GM19328 (cell line): ENCODE results near the gene CSGALNACT2.

Experiments used
- ATAC-seq: cut with Tn5 transposase; IDR thresholded peaks from one replicate; pipeline ENCODE4 v1.9.1; 2021; ENCODE audit warnings: mild to moderate bottlenecking, moderate library complexity; ENCODE audit not compliant: unreplicated experiment

Gene CSGALNACT2

DNA sequence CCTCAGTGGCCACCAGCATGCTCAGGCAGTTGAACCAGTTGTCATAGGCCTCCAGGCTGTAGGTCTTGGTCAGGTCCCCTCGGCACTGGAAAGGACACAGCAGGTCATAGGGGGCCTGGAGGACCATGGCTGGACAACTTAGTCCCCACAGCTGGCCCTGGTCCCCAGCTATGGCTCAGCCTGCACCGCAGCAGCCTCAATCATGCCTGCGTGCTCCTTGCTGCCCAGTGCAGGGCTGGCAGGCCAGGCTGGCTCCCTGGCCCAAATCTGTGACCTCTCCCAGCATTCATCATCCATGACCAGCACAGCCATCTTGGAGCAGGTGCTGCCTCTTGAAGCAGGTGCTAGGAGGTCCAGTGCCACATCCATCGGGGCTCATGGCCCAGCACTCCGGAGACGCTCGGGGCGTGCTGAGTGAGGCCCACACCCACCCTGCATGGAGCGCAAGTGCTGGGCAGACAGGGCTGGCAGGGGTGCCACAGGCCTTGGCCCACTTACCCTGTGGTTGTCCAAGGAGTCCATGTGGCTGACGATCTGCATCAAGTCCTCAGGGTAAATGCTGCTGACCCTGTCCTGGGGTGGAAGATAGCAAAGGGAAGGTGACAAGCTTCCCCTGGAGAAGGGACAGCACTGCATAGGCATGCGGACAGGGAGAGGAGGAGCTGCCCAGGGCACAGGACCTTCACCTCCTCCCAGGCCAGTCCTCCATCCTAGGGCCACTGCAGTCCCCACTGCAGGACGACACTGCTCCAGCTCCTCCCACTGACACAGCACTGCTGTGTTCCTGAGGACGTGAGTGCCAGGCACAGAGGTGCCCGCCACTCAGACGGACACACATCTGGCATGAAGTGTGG lies 61.7 kb downstream of the CSGALNACT2 start:
- ATAC-seq: no peak

DNA sequence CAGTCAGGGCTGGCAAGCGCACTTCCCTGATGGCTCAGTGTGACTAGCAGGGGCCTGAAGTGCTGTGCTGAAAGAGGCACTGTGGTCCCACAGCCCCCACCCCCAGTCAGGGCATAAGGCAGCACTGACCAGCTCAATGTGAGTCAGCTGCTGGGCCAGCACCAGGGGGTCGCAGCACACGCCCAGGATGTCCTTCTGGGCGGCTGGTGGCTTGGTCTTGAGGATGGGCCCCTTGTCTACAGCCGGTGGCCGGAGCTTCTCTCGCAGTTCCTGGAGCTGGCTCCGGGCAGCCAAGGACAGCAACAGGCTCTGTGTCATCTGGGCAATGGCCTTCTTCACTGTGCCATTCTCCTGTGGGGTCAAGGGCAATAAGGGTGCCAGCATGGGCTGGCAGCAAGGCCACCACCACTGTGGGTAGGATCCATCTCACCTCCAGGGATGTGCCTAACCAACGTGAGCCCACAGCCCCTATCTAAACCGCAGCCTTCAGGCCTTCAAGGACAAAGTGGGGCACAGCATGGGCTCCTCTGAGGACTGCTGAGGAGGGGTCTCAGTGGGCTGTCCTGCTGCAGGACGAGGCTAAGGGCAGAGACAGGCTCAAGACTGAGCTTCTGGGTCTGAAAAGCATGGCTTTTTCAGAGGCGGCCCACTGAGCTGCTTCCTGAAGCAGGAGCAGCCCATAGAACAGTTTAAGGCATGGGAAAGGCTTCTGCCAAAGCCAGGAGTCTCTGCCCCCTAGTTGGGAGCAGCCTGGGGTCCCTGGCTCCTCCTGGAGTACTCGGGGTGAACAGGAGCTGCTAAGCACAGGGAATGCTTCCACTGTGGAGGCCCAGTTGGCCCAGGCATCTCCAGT lies 62.5 kb downstream of the CSGALNACT2 start:
- no peak for ATAC-seq

DNA sequence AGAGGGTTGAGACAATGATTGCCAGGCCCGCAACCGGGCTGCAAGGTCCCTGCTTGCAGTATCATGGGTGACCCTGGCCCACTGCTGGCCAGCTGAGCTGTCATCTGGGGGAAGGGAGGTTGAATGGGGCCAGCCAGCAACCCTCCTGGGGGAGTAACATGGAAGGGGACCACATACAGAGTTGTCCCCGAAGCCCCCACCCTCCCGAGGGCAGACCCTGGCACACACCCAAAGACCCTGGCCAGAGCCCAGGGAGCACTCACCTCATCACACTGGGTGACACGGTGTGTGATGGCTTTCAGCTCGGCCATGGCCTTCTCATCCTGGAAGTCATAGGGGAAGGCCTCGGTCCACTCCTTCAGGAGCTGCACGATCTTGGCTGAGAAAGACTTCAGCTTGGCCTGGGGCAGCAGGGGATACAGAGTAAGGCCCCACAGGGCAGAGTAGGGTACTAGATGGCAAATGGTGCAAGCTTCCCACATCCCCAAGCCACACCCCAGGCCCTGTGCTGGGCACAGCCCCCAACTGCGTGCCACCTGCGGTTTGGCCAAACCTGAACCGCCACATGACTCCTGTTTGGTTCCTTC lies 63.4 kb downstream of the CSGALNACT2 start:
- ATAC-seq: no peak

DNA sequence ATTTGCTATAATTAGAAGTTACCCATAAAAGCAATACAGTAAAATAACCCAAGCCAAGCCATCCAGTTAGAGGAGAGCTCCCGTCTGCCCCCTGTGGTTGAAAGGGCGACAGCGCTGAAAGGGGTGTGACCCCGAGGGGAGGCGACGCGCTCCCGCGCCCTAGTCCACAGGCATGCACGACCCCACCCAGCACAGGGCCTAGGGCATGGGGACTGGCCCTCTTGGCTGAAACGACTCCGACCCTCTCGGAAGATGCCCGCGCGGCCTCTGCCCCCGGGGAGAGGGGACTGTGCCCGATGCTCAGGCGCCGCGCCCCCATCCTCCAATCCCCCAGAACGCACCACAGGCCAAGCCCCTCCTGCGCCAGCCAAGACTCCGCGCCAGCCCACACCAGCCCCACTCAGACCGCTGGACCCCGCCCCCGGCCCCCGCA lies 64.0 kb downstream of the CSGALNACT2 start:
- peak; percentile 46 for ATAC-seq

DNA sequence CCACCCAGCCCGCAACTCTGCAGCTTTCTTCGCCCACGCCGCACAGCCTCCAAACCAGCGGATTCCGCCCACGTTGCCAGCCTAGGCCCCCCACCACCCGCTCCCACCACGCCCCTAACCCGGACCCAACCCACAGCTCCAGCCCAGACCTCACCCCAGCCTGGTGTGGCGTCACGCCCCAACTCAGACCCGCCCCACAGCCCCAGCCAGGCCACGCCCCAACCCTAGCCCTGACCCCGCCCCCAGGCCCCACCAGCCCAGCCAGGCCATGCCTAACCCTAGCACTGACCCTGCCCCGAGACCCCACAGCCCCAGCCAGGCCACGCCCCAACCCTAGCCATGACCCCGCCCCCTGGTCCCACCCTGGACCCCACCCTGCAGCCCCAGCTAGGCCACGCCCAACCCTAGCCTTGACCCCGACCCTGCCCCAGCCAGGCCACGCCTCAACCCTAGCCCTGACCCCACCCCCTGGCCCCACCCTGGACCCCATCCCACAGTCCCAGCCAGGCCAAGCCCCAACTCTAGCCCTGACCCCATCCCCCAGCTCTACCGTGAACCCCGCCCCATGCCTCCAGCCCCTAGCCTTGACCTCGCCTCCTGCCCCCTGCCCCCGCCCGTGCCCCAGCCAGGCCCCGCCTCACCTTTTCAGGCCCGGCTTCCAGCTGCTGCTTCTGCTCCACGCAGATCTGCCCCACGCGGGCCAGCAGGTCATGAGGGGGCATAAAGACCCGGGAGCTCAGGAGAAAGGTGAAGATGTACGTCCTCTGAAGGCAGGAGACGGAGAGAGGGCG lies 64.6 kb downstream of the CSGALNACT2 start:
- no peak for ATAC-seq

DNA sequence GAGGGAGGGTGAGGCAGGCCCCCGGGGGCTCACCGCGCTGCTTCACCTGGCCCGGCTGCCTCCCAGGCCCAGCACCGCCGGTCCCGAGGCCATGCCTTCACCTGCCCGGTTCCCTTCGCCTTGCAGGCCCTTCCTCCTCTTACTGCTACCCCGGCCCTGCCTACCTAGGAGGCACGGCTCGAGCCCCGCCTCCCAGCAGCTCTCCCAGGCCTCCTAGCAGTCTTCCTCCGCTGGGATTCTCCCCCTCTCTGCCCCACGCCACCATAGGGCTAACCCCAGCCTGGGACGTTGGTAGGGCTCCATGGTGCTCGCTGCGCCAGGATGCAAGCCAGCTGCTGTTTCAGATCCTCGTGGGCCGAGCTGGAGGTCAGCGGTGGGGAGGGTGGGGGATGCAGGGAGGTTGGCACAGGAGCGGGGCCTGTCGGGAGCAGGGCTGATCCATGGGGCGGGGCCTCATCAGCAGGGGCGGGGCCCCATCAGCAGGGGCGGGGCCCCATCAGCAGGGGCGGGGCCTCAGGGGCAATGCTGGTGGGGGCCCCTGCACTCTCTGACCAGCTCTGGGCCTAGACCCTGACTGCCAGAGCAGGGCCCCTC lies 65.3 kb downstream of the CSGALNACT2 start:
- ATAC-seq: no peak

DNA sequence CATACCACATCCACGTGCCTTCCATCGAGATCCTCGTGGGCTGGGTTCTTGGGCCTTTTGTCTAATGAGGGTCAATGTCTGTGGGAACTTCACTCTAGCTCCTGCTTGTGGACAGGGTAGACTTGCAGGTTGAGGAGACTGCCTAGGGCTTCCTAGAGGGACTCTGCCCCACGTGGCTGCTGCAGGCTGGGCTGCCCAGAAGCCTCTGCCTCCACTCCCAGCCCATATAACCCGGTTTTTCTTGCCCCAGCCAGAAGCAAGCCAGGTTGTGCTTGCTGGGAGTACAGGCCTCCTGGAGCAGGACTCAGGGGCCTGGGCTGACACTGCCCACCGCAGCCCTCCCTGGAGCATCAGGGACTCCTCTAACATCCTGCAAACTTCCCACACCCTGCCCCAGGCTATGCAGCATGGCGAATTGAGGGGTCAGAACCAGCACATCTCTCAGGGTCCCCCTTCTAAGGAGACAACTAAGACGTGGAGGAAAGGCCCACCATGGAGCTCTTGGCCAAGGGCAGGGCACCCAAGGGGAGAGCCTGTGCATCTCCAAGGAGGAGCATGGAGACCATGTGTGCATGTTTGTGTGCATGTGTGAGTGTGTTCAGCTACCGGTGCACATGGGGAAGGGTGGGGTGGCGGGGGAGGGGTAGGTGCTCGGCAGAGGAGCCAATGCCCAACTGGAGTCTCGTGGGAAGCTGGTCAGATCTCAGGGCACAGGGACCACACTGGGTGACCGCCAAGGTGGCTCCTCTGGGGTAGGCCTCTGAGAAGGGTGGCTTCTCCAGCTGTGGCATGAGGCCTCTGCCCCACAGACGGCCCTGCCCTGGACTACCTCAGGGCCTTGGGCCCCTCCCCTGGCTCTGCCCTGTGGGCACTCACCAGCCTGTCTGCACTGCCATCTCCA lies 66.0 kb downstream of the CSGALNACT2 start:
- ATAC-seq: no peak

DNA sequence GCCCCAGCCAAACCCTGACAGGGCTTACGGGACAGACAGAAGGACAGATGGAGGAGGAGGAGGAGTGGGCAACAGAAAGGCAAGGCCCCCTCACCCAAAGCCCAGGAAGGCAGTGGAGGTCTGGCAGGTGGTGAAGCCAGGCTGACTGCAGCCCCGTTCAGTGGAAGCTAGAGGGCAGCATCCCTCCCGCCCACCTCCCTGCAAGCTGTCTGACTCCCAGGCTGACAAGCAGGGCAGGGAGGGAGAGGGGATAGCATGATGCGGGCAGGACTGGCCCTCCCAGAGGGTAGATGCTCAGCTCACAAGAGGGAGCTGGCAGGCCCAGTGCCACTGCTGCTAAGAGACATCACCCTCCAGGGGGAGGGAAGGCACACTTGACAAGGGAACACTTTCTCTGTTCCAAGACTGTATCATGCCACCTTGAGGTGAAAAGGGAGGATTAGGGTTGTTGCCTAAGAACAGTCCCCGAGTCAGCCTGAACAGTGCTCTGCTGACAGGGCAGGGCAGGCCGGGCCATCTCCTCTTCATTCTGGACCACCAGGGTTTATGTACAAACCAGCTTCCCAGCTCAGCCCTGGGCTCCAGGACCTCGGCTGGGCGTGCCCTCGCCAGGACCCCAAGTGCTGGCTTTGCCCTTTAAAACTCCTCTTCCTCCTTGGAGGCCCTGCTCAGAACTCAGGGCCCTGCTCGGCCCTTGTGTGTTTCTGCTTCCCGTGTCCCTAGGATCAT lies 66.9 kb downstream of the CSGALNACT2 start:
- ATAC-seq: peak; percentile 71

DNA sequence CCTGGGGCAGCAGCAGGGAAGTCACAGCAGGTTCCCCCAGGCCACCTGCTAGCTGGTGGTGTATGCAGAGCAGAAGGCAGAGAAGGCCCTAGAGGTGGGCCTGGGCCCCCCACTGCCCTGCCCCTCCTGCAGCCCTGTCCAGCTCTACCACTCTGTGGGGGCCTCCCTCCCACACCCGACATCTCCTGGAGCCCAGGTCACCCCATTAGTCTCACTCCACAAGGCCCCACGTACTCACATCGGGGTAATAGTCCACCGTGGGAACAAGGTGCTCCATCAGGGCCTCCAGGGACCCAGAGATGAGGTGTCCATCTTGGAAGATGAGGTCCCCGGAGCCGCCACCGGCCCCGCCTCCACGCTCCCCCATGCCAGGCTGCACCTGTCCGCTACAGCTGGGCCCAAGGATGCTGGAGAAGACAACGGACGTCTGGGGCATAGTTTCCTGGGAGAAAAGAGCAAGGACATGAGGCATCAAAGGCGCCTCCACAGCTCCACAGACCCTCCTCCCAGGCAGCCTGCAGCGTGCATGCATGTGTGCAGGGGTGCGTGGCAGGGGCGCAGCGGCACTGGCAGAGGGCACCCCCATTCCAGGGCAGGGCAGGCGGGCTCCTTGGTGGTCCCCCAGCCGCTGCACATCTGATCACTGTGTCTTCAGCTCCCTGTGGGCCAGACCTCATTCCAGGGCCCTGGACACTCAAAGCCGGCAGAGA lies 67.6 kb downstream of the CSGALNACT2 start:
- no peak for ATAC-seq

DNA sequence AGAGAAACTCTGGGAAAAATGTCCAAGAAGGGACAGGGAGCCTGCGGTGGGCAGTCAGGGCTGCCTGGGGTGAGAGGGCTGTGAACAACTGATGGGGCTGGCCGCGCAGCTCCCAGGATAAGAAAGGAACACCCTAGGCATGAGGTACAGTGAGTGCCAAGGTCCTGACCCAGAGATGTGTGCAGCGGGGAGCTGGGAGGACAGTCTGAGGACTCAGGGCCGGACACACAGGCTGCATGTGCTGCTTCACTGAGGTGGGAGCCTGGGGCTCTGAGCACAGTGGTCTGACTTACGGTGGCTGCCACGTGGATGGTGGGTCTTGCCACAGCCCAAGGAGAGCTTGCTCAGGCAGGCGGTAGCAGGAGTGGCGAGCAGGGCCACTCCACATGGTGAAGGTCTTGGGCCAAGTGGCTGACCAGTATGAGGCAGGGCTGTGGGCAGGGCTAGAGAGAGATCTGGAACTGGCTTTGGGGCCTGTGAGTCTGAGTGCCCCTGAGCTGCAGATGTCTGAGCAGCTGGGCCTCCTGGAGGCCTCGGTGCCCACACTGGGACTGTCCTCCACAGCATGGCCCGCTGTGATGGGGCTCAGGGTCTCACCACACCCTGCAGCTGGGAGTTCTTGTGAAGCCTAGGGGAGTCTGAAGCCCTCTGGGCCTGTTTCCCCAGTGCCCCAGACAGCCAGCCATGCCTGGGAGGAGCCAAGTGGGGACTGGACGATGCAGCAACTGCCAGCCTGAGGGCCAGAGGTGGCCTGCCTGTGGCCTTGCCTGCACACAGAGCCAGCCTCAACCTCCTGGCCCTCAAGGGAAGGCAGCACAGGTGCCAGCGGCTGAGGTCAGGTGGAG lies 68.4 kb downstream of the CSGALNACT2 start:
- no peak for ATAC-seq

DNA sequence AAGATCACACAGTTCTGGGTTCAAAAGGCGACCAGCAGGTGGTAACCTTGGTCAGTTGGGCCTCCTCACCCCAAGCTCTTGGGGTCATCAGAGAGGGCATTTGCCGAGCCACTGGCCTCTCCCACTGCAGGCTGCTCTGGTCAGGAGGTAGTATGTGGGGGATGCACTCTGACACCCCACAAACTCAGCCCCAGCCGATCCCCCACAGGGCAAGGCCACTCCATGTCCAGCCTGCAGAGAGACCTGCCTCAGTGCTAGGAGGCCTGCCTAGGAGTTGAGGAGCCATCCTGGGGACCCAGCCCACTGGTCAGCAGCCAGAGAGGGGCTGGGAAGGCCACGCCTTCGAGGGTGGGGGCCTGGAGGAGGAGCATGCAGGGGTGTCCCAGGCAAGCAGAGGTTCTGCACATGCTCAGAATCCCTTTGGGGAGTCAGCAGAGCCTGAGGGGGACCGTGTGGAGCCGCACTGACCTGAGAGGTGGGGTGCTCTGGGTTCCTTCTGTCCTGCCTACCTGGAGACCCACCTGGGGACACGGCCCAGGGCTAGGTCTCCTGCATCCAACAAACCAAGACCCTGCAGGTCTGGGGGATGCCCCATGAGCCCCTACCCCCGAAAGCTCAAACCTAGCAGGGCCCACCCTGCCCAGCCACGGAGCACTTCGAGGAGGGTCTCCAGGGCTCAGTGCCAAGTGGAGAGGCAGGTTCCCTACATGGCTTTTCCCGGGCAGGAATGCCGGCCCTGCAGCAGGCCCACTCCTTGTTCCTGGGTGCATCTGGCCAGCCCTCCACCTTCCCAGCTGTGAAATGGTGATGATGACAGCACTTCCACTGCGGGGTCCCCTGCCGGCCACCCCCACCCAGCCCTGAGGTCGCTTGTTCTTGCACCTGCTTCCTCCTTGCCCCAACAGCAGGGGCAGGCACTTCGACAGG lies 70.2 kb downstream of the CSGALNACT2 start:
- no peak for ATAC-seq

DNA sequence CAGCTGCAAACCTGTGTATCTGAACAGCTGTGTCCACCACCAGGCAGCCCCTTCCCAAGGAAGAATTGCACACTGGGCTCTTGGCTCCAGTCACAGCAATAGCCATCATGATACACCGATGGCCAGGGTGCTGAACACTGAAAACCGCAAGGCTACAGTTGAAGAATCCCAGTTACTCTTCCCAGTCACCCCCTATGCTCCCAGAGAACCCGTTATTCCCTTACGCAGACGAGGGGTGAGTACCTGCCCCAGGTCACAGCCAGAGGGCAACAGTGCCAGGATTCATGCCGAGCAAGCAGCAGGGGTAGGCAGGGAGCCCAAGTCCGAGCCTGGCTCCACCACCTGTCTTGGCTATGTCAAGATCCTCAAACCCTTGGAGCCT lies 70.8 kb downstream of the CSGALNACT2 start:
- ATAC-seq: no peak

DNA sequence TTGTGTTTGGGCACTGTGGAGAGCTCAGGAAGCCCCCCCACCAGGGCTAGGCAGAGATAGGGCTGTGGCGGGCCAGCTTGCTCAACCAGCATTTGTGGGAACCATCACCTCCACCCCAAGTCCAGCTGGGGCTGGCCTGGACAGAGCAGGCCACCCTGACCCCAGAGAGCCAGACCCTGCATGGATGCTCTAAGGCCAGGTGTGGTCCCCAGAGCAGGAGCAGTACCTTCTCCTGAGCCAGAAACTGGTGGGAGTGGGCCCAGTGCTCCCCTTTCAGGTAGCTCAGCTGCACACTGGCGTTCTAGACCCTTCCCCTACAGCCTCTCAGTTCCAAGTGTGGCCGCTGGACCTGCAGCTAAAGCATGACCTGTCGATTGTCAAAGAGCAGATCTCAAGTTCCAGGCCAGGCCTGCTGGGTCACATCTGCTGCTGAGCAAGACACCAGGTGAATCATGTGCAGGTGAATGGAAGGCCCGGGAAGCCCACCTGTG lies 71.5 kb downstream of the CSGALNACT2 start:
- no peak for ATAC-seq

DNA sequence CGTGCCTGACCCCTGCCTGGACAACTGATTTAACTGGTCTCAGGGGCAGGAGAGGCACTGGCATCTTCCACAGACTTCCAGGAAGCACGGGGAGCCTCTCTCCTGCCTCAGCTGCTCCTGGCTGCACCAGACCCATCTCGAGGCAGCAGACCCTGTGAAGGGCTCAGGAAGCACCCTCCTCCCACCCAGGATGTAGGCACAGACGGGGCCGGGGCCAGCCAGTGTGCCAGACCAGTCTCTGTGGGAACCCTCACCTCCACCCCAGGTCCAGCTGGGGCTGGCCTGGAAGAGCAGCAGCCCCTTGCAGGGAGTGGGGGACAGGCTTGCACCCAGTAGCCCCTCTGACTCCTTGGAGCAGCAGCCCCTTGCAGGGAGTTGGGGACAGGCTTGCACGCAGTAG lies 72.3 kb downstream of the CSGALNACT2 start:
- ATAC-seq: no peak

DNA sequence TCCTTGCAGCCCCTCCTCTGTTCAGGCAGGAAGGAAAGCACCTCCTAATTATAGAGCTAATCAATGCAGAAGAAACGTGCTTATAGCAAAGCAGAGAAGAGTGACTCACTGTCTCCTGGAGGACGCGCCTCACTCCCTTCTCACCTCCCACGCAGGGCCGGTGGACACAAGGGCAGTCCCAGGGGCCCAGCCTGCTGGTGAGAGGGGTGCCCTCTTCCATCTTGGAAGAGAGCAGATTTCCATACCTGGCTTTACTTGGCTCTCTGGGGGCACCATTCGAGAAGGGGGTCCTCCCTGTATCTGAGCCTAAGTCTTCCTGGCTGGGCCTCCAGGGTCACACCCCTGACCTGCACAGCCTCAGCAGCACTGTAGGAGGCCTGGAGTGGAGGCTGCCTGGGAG lies 72.8 kb downstream of the CSGALNACT2 start:
- ATAC-seq: no peak

DNA sequence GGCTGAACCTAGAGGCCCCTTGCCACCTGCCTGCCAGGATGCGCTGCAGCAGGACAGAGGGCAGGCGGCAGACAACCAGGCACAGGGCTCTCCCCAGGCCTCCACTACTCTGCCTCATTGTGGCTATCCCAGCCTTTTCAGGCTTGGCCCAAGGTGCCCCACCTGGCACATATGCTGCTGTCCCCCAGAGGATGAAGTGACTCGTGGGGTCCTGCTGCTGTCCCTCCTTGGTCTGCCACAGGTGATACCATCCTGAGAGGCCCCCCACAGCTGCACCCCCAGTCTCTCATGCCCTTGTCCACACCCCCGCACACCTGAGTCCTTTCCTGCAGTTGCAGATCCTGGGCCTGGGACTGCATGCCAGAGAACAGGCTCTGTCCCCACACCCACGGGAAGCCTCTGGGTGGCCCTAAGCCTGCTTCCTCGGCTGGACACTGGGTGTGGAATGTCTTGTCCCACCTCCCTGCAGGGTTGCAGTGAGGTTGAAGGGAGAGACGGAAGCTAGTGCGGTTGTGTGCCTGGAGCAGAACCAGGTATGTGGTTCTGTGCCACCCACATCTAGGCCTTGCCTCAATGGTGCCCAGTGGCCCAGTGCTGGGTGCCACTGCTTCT lies 73.3 kb downstream of the CSGALNACT2 start:
- ATAC-seq: no peak
